GM19239 (cell line): Measurements from ENCODE around the gene DSG4.
"Not testable (repeated sequence)": the region's sequence is repeated elsewhere in the genome, so short reads cannot be mapped to it uniquely, and the experiment has no call there.

Source experiments
- DNase-seq: peaks from one replicate; pipeline ENCODE4 v3.0.0; 2011; ENCODE audit warnings: low spot score; ENCODE audit not compliant: insufficient read length
- FAIRE-seq: peaks from 2 replicates; lab custom pipeline; 2011; peaks lifted over from hg19 to GRCh38; lab: Jason Lieb, UNC

Gene DSG4, protein sequence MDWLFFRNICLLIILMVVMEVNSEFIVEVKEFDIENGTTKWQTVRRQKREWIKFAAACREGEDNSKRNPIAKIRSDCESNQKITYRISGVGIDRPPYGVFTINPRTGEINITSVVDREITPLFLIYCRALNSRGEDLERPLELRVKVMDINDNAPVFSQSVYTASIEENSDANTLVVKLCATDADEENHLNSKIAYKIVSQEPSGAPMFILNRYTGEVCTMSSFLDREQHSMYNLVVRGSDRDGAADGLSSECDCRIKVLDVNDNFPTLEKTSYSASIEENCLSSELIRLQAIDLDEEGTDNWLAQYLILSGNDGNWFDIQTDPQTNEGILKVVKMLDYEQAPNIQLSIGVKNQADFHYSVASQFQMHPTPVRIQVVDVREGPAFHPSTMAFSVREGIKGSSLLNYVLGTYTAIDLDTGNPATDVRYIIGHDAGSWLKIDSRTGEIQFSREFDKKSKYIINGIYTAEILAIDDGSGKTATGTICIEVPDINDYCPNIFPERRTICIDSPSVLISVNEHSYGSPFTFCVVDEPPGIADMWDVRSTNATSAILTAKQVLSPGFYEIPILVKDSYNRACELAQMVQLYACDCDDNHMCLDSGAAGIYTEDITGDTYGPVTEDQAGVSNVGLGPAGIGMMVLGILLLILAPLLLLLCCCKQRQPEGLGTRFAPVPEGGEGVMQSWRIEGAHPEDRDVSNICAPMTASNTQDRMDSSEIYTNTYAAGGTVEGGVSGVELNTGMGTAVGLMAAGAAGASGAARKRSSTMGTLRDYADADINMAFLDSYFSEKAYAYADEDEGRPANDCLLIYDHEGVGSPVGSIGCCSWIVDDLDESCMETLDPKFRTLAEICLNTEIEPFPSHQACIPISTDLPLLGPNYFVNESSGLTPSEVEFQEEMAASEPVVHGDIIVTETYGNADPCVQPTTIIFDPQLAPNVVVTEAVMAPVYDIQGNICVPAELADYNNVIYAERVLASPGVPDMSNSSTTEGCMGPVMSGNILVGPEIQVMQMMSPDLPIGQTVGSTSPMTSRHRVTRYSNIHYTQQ

DNA sequence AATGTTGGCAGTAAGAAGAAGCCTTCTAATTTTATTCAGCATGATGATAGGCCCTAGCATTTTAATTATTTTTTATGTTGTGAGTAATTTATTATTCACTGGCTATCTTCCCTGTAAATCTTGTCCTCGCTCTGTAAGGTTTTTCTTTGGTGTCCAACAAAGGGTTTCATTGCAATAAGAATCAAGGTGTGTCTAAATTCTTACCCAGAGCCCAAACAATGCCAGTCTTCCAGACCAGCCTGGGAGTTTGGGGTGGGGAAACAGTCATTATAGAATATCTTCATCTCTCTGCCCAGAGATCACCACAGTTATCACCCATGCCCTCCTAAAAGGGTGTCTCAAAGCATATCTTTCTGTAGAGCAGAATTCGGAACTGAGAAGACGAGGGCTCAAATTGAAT lies at the start of gene DSG4:
Gene DSG4, plus strand, starts transcription at position 301 of the 400 bp plus-strand sequence. CDS start 135 bp downstream, outside the sequence.
- FAIRE-seq (no peak), DNase-seq (no peak)

DNA sequence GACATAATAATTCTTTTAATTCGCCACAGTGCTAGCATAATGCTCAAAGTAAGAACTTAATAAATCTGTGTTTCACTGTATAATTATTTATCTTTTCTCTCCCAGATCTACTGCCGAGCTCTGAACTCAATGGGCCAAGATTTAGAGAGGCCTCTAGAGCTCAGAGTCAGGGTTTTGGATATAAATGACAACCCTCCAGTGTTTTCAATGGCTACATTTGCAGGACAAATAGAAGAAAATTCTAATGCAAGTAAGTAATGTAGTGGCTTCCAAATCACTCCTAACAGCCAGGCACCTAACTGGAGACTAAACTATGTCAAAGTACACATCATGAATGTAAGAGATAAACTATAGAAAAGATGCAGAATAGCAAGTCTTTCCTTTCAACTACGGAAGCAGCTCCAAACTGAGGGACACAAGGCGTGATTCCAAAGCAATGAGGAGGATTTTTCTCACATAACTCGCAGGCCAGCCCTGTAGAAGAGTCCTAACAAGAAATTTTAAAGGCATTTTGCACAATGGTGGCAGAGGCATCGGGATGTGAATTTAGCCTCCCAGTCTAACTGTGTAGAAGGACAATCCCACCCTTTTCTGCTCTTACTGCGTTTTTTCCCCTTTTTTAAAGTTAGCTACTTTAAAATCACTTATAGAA lies 46.7 kb upstream of the DSG4 start:
- FAIRE-seq (no peak), DNase-seq (no peak)

DNA sequence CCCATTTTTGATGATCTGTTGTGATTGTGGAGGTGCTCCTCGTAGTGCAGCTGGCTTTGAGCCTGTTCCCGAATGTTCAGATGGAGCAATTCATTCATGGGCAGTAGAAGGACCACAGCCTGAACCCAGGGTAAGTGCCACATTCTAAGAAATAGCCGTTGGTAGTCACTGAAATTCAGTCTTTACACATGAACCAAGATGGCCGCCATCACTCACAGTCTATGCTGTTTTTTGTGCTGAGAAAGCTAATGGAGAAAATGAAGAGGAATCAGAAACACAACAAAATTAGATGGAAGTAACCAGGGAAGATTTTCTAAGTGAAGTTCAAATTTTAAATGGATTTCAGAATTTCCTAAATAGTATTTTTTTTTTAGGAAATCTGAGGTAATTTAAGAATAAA lies 33.1 kb upstream of the DSG4 start:
- FAIRE-seq = no peak

DNA sequence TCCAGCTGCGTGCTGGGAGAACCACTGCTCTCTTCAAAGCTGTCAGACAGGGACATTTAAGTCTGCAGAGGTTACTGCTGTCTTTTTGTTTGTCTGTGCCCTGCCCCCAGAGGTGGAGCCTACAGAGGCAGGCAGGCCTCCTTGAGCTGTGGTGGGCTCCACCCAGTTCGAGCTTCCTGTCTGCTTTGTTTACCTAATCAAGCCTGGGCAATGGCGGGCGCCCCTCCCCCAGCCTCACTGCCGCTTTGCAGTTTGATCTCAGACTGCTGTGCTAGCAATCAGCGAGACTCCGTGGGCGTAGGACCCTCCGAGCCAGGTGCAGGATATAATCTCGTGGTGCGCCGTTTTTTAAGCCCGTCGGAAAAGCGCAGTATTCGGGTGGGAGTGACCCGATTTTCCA lies 23.2 kb upstream of the DSG4 start:
- not testable (repeated sequence) for FAIRE-seq, DNase-seq

More for the DNA sequence above, 33.1 kb upstream of the DSG4 start:
- no peak for DNase-seq

DNA sequence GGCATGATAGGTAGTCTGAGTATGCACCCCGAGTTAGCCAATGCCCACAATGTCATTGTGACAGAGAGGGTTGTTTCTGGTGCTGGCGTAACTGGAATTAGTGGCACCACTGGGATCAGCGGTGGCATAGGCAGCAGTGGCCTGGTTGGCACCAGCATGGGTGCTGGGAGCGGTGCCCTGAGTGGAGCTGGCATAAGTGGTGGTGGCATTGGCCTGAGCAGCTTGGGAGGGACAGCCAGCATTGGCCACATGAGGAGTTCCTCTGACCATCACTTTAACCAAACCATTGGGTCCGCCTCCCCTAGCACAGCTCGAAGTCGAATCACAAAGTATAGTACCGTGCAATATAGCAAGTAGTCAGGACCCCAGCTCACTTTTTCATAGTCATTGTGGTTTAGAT lies 21.6 kb upstream of the DSG4 start:
- DNase-seq = no peak
- FAIRE-seq = no peak

DNA sequence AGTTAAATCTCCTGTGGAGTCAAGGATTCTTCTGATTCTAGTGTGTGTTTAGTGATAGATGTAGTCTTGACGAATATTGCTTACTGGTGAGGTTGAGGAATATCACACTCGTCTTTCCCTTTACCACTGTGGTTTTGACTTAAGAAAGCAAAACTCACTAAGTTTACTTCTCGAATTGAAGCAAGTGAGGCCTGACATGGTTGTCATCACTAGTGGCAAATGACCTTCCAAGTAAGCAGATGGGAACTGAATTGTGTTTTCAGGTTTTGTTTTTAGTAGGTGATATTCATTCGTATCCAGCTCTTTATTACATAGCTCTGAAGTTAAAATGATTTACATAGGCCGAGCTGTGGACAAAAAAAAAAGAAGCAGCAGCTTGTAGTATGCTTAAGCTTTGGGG lies 20.6 kb upstream of the DSG4 start:
- no peak for DNase-seq
- FAIRE-seq = no peak

DNA sequence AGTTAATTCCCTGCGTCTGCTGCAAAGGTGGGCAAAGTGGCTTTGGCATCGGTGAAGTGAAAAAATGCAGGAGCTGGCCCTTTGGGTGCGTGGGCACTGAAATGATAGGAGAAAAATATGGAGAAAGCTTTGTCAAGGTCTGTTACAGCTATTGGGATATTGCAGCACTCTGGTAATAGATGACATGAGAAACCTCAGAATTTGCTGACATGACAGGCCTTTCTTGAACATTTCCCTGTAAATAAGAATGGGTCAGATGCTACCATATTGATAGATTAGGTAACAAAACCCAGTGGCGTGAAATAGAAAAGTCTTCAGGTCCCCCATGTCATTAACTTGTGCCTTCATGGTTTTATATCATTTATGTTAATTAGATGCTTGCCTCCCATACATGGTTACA lies 12.4 kb upstream of the DSG4 start:
- FAIRE-seq = no peak
- no peak for DNase-seq

DNA sequence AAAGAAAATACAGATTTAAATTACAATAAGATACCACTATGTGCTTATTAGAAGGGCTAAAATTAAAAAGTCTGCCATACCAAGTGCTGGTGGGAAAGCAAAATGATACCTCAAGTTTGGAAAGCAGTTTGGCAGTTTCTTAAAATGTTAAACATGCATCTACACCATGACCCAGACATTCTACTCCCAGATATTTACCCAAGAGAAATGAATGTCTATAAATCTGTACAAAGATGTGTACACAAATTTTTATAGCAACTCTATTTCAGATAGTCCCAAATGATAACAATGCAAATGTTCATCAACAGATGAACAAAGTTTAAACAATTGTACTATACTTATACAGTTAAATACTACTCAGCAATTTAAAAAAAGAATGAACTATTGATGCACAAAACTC lies 7.1 kb upstream of the DSG4 start:
- DNase-seq = no peak
- FAIRE-seq = no peak

DNA sequence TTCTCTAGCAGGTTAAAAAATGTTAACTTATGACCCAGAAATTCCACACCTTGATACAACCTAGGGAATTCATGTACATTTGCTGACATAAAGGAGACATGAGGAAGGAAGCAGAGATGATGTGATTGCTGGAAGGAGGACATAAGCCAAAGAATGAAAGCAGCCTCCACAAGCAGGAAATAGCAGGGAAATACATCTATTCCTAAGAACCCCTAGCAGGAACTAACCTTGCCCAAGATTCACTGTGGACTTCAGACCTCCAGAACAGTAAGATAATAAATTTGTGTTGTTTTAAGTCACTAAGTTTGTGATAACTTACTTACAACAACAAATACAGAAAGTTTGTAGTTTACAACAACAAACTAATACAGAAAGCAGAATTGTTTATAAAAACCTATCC lies 4.6 kb upstream of the DSG4 start:
- FAIRE-seq = no peak
- DNase-seq = no peak

DNA sequence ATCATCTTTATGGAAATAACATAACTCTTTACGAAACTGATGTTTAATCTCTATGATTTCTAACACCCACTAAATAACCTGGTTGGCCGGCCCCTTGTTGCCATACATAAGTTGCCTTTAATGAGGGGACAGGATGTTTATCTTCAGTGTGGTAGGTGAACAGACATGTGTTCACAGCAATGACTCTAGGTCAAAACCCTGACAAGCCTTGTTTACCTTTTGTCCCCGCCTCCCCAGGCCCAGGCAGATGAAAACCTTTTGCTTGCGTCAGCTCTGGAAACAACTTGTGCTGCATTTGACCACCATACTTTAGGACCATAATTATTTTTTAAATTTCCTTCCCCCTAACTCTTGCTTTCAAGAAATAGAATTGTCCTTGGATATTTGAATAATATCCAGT lies 2.9 kb upstream of the DSG4 start:
- DNase-seq (no peak), FAIRE-seq (no peak)

DNA sequence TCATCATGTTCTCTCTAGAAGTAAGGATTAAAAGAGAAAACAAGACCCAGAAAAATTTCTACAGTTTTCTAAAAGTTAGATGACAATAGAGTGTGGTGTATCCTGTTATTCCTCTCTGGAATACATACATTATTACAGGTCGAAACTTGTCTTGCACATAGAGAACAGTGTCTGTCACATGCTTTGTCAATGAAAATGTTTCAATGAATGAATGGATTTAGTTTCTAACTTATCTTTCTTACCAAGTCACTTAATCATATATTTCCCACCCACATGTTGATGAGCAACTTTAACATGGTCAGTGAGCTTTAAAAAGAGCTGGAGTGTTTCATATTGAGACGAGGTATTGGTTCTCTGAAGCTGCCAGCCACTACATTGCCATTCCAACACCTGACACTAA lies 4.3 kb downstream of the DSG4 start:
- DNase-seq = no peak
- FAIRE-seq = no peak

DNA sequence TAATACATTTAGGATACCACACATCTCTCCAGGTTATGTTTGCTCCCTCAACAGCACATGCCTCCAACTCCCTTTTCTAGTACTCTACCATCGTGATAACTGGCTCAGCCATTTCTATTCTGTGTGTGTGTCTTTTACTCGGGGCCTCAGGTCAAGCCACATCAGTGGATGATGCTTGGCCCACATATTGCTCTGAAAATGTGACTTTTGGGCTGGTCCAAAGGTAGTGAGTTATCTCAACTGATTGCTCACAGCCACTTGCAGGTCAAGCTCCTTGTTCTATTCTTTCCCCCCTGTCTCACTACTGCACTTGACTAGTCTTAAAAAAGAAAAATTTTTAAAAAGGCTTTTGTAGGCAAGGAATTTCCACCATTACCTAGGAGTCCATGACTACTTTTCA lies 5.5 kb downstream of the DSG4 start:
- DNase-seq (no peak), FAIRE-seq (no peak)

DNA sequence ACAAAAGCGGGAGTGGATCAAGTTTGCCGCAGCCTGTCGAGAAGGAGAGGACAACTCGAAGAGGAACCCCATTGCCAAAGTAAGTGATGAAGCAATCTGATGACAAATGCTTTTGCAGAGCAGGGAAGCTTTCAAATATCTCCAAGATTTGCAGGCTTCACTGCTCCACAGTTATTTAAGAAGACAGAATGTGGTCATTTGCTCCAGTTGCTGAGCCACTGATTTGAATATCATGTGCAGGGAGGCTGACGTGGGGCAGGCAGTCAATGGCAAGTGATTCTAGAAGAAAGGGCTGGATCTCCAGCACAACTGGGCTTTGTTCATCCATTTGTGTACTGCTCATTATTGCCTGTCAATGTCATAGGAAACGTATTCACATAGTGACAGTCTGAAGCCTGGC lies 10.2 kb downstream of the DSG4 start:
- DNase-seq = no peak
- FAIRE-seq = no peak

DNA sequence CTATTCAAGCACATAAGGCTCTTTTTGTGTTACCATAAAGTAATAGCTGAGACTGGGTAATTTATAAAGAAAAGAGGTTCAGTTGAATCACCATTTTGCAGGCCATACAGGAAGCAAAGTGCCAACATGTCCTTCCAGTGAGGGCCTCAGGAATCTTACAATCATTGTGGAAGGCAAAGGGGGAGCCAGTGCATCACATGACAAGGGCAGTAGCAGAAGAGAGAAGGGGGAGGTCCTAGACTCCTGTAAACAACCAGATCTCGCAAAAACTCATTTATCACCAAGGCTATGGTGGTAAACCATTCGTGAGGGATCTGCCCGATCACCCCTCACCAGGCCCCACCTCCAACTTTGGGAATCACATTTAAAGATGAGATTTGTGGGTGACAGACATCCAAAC lies 16.7 kb downstream of the DSG4 start:
- FAIRE-seq = no peak
- no peak for DNase-seq

DNA sequence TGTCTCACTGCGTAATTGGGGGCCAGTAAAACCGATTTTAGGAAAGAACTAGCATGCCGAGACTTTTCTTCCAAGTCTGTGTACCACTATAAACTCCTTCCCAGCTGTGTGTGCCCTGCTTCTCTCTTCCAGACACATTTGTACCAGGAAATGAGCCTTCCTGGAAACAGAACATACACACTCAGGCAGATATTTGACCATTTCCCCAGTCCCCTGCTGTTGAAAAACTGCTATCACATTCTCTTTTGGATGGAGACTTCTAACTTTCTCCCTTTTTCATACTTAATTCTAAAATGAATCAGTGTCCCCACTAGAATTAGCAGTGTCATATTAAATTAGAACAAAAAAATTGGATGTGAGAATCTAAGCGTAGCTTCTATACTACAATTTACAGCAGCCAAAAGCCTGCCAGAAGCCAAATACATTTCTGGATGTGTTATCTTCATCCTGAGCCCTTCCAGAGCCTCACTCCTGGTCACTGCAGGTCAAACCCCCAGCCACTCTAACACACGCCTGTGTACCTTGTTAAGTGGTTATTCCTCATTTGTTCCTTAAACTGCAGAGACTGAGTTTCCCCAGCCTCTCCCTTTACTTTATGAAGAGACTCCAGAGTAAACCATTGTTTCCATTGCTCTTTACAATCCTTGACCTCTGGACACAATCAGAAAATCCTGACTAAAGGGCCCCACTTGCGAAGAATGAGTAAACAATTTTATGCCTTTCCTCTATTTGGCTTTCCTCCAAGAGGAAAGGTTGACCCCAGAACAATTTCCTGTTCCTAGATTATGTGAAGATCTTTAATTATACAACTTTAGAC lies 20.4 kb downstream of the DSG4 start:
- FAIRE-seq (no peak), DNase-seq (no peak)

DNA sequence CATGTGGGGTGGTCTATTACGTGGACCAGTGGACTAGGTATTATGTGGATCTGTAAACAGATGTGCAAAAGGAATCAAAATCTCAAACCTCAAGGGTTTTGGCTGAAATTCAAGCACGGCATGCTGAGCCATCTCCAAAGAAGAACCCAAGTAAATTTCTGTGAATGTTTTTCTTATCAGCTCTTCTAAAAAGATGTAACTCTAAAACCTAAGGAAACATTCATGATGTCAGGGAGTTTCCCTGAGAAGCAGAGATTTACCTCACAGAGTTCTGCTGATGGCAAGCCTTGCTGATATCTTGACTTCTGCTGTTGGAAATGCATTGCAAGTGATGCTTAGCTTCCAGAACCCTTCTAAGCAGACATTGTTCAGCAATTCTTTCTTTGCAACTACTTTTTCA lies 21.6 kb downstream of the DSG4 start:
- FAIRE-seq = no peak

DNA sequence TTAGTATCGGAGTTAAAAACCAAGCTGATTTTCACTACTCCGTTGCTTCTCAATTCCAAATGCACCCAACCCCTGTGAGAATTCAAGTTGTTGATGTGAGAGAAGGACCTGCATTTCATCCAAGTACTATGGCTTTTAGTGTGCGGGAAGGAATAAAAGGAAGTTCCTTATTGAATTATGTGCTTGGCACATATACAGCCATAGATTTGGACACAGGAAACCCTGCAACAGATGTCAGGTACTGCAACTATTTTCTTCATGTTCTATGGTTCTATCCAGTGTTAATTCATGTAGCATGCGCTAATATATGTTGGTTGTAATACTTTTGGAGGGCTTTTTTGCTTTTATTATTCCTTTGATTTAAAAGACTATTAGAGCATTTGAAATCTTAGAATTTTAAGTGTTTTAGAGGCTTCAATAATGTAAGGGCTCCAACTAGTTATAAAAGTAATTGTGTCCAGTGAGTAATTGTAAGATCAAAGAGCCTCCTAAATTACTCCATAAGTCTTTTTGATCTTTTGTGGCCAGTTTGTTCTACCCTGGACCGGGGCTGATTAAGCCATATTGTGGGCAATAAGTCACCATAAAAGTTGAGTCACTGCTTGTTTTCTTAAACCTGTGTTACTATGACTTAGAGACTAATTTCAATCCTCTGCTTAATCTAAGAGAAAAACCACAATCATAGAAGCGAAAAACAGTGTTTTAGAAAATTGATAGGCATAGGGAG lies 22.9 kb downstream of the DSG4 start:
- FAIRE-seq (no peak), DNase-seq (no peak)

More for the DNA sequence above, 21.6 kb downstream of the DSG4 start:
- DNase-seq = no peak

DNA sequence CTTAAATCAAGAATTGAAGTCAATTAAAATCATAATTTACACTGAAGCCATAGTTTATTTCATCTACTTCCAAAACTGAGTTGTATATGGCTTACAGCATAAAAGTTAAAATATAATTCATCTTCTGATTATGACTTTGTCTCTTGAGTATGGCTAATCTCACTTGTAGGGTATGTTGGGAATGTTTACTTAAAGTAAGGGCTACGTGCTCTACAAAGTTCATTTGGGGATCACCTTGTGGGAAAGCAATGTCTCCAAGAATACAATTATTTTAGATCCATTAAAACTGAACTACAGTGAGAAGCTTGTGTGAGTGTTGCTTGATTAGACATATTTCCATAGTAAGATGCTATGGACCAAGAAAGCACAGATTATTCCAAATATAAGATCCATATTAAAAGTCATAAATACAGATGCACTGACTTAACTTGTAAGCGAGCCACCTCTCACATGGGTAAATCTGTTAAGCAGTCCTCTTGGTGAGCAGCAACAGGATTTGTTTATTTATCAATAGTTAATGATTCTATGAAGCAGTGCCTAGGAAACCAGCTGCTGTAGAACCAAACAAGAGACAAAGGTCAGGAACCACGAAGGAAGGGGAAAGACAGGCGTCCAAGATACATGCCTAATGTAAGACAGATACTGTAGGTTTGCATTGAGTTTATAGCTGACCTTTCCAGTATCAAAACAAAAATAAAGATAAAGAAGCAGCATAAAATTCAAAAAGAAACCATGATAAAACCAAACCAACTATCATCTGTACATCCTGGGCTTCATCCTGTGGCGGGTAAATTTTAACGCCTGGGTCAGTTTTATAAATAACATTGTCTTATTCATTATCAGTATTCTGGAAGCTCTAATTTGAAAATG lies 24.8 kb downstream of the DSG4 start:
- DNase-seq = no peak
- no peak for FAIRE-seq
